GM19351 (cell line): ENCODE data around the gene ARPC5L.
"Not testable (repeated sequence)": the region's sequence is repeated elsewhere in the genome, so short reads cannot be mapped to it uniquely, and the experiment has no call there.

ENCODE experiments used
- ATAC-seq: cut with Tn5 transposase; IDR thresholded peaks from one replicate; pipeline ENCODE4 v1.9.1; 2021; ENCODE audit warnings: mild to moderate bottlenecking, moderate library complexity; ENCODE audit not compliant: unreplicated experiment

Gene ARPC5L

DNA sequence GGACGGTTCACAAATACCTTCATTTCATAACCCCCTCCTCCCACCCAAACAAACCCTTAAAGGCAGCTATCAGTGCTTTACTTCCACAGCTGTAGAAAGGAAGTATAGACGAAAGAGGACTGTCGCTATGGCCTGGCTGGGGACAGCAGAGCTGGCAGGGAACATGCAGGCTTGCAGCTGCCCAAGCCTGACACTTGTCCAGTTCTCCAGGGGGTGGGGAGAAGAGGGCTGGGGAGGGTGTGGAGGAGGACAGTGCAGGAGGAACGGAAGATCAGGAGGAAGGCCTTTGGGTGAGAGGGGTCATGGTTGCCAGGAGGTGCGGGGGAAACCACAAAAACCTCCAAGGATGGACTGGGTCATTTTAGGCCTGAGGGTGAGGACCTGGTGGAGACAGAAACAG, 25.9 kb downstream of the ARPC5L start:
- no peak for ATAC-seq

DNA sequence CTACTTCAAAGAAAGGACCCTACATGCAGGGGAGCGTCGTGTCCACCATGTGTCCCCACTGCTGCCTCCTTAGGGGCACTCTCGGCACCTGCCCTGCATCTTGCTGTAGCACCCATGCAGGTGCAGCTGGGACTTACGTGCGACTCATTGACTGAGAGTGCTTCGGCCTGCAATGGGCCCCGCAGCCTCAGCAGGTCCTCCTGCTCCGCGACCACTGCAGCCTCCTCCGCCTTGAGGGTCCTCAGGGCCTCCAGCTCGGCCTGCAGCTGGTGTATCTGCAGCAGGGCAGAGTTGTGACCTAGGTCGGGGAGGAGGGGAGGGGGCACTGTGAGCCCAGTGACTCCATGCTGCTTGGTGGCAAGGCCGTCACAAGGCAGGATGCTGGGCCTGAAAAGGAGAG, 27.1 kb downstream of the ARPC5L start:
- ATAC-seq: no peak

DNA sequence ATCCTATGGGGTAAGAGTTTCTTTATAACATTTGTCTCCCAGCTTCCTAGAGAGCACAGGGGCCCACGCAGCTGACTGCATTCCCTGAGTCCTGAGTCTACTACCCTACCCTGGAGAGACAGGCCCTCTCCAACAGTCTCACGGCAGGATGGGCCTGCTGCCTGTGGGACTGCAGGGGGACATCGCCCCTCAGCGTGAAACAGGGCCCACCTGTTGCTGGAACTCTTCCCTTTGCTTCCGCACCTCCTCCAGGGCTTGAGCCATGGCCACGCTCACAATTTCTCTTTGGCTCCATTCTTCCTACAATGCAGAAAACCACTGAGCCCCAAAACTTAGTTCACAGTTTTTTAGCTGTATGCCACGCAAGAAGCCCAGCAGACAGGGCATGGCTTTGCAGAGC, 28.2 kb downstream of the ARPC5L start:
- no peak for ATAC-seq

- ATAC-seq: no peak
Measured at GRCh38 chr9:124894035-124894740, 32.3 kb downstream of the ARPC5L start.

DNA sequence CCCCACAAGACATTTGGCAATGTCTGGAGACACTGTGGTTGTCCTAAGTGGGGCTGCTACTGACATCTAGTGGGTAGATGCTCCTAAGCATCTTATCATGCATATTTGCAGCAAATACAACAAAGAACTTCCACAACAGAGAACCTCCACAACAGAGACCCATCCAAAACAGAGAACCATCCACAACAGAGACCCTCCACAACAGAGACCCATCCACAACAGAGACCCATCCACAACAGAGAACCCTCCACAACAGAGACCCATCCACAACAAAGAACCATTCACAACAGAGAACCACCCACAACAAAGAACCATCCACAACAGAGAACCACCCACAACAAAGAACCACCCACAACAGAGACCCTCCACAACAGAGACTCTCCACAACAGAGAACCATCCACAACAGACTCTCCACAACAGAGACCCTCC, 32.8 kb downstream of the ARPC5L start:
- ATAC-seq: no peak

DNA sequence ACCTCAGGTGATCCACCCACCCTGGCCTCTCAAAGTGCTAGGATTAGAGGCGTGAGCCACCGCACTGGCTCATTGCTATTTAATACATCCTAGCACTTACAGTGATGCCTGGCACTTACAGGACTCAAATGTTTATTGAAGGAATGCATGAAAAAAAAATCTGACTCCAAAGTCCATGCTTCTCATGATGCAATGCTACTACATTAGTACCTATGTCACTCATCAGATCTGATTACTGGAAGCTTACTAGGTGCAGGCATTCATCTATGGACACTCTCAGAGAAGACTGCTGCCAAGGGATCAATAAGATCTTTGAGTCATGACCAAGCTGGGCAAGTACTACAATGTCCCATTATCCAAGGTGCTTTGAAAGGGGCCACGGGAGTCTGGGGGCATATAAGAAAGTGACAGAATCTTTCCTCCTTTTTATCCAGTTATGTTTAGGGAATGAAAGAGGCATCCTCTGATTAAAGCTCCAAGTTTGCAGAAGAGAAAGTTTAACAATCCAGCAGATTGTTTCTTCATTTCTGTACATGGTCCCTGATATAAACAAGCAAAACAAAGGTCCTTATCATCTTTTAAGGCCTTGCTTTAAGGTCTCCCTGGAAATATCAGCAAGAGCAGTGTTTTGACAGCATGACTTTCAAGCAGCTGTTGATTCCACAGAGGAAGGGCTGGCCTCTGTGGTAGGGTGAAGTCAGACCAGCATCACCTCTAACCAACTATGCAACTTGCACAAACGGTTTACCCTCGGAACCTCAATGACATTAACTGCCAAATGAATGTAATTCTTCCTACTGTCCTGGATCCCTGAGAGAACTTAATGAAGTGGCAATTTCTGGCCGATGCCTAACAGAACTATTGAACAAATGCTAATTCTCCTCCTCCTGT, 35.9 kb downstream of the ARPC5L start:
- no peak for ATAC-seq

- no peak for ATAC-seq
Measured at GRCh38 chr9:124899845-124900244, 37.9 kb downstream of the ARPC5L start.

- ATAC-seq: no peak
Measured at GRCh38 chr9:124906966-124907365, 45.0 kb downstream of the ARPC5L start.

DNA sequence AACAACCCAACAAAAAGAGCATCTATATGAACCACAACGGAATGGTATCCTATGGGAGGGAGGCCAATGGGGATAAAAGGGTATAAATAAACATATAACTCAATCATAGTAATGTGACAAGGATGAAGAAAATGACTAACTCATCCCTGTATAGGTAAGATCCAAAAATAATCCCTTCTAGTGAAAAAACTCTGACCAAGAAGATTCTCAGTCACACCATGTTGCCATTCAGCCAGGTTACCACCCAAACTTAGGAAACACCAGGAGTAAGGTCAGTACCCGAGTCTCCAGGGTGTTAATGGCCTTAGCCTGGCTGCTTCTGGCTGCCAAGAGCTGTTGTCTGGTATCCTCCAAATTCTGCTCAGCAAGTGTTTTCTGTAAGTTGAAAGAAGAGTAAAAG, 46.2 kb downstream of the ARPC5L start:
- no peak for ATAC-seq

DNA sequence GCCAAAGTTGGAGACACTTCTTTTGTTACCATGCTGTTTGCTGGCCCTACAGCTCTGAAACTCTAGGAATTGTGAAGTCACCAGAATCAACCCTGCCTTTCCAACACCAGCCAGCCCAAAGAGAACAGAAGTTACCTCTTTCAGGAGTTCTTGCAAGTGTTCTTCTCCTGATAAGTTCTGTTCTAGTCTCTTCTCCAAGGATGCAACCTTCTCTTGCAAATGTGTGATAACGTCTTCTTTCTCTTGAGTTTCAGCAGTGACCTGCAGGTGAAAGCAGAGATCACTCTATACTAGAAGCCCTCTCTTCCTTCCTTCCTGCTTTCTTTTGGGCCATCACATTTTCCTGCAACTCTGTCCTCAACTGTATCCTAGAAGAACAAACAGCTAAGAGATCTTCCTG, 49.8 kb downstream of the ARPC5L start:
- ATAC-seq: no peak

- ATAC-seq: no peak
Measured at GRCh38 chr9:124913378-124913777, 51.4 kb downstream of the ARPC5L start.

- ATAC-seq: no peak
Measured at GRCh38 chr9:124914753-124915405, 52.9 kb downstream of the ARPC5L start.

GRCh38 chr9:124920394-124920793, 58.5 kb downstream of the ARPC5L start:
- ATAC-seq: not testable (repeated sequence)
